Mesendoderm (in vitro differentiated cells): Measurements from ENCODE around the gene BBS1.

Source experiments
- DNase-seq: peaks from one replicate; pipeline ENCODE4 v3.0.0; 2013
- H2AK5ac ChIP-seq: 2 replicates; pipeline ENCODE4 v1.6.1; 2013; ENCODE audit warnings: low read length, inconsistent platforms
- H2BK120ac ChIP-seq: 2 replicates; pipeline ENCODE4 v1.6.1; 2013; ENCODE audit warnings: low read depth, mild to moderate bottlenecking, low read length, moderate library complexity, mixed read lengths
- H2BK15ac ChIP-seq: replicated peaks from 2 replicates; pipeline ENCODE4 v1.6.1; 2013; ENCODE audit warnings: low read depth, mild to moderate bottlenecking, moderate library complexity
- H2BK5ac ChIP-seq: 2 replicates; pipeline ENCODE4 v1.6.1; 2013; ENCODE audit warnings: low read length, inconsistent platforms
- H3K18ac ChIP-seq: 2 replicates; pipeline ENCODE4 v1.6.1; 2013; ENCODE audit warnings: mild to moderate bottlenecking, low read length, mixed read lengths
- H3K23ac ChIP-seq: one replicate; pipeline ENCODE4 v1.6.1; 2013; ENCODE audit warnings: low read length
- H3K27ac ChIP-seq: 2 replicates; pipeline ENCODE4 v1.5.1; 2013; ENCODE audit warnings: low read depth, mild to moderate bottlenecking, inconsistent platforms, low read length, moderate library complexity
- H3K27me3 ChIP-seq: 2 replicates; pipeline ENCODE4 v1.6.1; 2013; ENCODE audit warnings: low read length, control low read depth, mild to moderate bottlenecking, inconsistent platforms; ENCODE audit not compliant: insufficient read depth, poor library complexity
- H3K36me3 ChIP-seq: 2 replicates; pipeline ENCODE4 v1.6.1; 2013; ENCODE audit warnings: low read length, inconsistent platforms; ENCODE audit not compliant: control insufficient read depth, insufficient read depth
- H3K4ac ChIP-seq: one replicate; pipeline ENCODE4 v1.6.1; 2013; ENCODE audit warnings: low read depth, mild to moderate bottlenecking, low read length, moderate library complexity
- H3K4me1 ChIP-seq: 2 replicates; pipeline ENCODE4 v1.6.1; 2013; ENCODE audit warnings: low read depth, low read length, inconsistent platforms; ENCODE audit not compliant: control insufficient read depth
- H3K4me2 ChIP-seq: 2 replicates; pipeline ENCODE4 v1.6.1; 2013; ENCODE audit warnings: low read length
- H3K4me3 ChIP-seq: 2 replicates; pipeline ENCODE4 v1.5.1; 2013; ENCODE audit warnings: mild to moderate bottlenecking, low read length
- H3K56ac ChIP-seq: one replicate; pipeline ENCODE4 v1.6.1; 2013; ENCODE audit warnings: low read length
- H3K79me1 ChIP-seq: 2 replicates; pipeline ENCODE4 v1.6.1; 2013; ENCODE audit warnings: low read length, inconsistent platforms
- H3K79me2 ChIP-seq: 2 replicates; pipeline ENCODE4 v1.6.1; 2013; ENCODE audit warnings: mild to moderate bottlenecking, low read length; ENCODE audit not compliant: control insufficient read depth, insufficient read depth
- H3K9ac ChIP-seq: 2 replicates; pipeline ENCODE4 v1.6.1; 2013; ENCODE audit warnings: low read length, inconsistent platforms
- H4K5ac ChIP-seq: one replicate; pipeline ENCODE4 v1.6.1; 2013; ENCODE audit warnings: low read length
- H4K8ac ChIP-seq: one replicate; pipeline ENCODE4 v1.6.1; 2013; ENCODE audit warnings: low read depth, mild to moderate bottlenecking, control low read depth, low read length, moderate library complexity
- WGBS: extraction: QIAGEN DNeasy Blood & Tissue Kit; methylation state at CpG from one replicate; pipeline ENCODE4 v1.1.7; 2013; ENCODE audit warnings: low lambda C conversion rate, missing lambda C conversion rate; ENCODE audit not compliant: insufficient coverage; ENCODE audit errors: extremely low coverage; 5-methylcytosine and 5-hydroxymethylcytosine counted together

Gene BBS1

DNA sequence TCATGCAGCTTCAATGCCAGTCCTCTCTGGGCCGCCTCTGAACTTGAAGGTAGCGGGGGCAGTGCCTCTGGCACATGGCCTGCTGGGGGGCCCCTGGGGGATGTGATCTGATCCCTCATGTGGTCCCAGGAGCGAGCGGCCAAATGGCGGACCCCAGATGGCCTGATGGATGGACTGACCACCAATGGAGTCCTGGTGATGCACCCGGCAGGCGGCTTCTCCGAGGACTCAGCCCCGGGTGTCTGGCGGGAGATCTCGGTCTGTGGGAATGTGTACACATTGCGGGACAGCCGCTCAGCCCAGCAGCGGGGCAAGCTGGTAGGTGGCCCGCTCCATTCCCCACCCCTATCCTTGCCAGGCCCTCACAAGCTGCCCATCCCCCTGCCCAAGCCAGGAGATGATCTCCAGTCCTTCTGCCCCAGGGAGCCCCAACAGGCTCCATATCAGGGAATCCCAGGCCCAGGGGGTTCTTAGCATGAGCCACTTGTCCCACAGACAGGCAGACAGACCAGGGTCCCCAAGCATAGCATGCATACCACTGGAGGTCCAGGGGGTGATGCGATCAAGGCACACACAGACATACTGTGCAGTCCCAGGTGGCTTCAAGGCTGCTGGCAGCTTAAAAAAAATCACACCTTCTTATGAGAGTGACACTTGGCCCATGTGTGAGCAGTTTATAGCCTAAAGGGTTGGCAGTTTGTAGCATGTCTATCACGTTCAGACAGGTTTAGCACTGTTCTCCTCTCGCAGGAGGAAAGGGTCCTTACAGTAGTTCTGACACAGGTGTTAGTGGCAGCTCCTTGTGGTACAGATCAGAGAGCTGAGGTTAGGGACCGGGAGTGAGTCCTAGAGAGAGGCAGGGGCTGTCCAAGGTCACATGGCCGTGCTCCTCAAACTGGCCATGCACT lies 36.6 kb upstream of the BBS1 start:
- WGBS, result no CpG with 5 or more reads among the region's 20 CpGs
- DNase-seq, result peak; percentile 34
- H2BK120ac ChIP-seq, result no peak overlapping the region

DNA sequence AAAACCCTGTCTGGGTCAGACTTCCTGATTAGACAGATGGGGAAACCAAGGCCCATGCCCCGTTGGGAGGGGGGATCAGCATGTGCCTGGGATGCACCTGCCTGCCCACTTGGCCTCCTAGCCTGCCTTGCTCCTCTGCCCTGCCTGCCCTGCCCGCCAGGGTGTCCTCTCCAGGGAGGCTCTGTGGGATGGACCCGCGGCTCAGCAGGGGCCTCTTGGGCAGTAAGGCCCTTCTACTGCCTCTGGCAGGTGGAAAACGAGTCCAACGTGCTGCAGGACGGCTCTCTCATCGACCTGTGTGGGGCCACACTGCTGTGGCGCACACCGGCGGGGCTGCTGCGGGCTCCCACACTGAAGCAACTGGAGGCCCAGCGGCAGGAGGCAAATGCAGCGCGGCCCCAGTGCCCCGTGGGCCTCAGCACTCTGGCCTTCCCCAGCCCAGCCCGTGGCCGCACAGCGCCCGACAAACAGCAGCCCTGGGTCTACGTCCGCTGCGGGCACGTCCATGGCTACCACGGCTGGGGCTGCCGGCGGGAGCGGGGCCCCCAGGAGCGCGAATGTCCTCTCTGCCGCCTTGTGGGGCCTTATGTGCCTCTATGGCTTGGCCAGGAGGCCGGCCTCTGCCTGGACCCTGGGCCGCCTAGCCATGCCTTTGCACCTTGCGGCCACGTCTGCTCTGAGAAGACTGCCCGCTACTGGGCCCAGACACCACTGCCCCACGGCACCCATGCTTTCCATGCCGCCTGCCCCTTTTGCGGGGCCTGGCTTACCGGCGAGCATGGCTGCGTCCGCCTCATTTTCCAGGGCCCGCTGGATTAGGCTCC lies 34.9 kb upstream of the BBS1 start:
- H3K4me3 ChIP-seq, result no peak overlapping the region
- H3K4ac ChIP-seq, result no peak overlapping the region
- H3K36me3 ChIP-seq, result no peaks in the 10 kb centered on the region
- no peak overlapping the region for H4K5ac ChIP-seq
- no peaks in the 10 kb centered on the region for H3K79me1 ChIP-seq
- H2BK5ac ChIP-seq, result no peak overlapping the region
- no peak overlapping the region for H4K8ac ChIP-seq
- H3K27ac ChIP-seq, result no peak overlapping the region
- H3K4me2 ChIP-seq, result no peak overlapping the region
- H3K9ac ChIP-seq, result no peak overlapping the region
- H3K79me2 ChIP-seq, result no peaks in the 10 kb centered on the region
- H2BK15ac ChIP-seq, result no peak overlapping the region
- no CpG with 5 or more reads among the region's 44 CpGs for WGBS
- no peak overlapping the region for H3K23ac ChIP-seq
- no peak overlapping the region for H3K56ac ChIP-seq
- H2AK5ac ChIP-seq, result no peak overlapping the region
- no peak overlapping the region for H3K18ac ChIP-seq
- DNase-seq, result no peak
- no peaks in the 10 kb centered on the region for H3K27me3 ChIP-seq
- no peaks in the 10 kb centered on the region for H3K4me1 ChIP-seq
- no peak overlapping the region for H2BK120ac ChIP-seq

More for the DNA sequence above, 36.6 kb upstream of the BBS1 start:
- Histone ChIP-seq H3K56ac (no peak overlapping the region), H3K18ac (no peak overlapping the region), H4K8ac (no peak overlapping the region), H3K4ac (no peak overlapping the region), H3K27ac (no peak overlapping the region), H3K4me1 (peaks cover 2% of the 10 kb centered on the region), H3K4me2 (no peak overlapping the region), H4K5ac (no peak overlapping the region), H2AK5ac (no peak overlapping the region), H3K9ac (no peak overlapping the region), H2BK5ac (no peak overlapping the region), H3K79me1 (no peaks in the 10 kb centered on the region), H2BK15ac (no peak overlapping the region), H3K36me3 (no peaks in the 10 kb centered on the region), H3K79me2 (no peaks in the 10 kb centered on the region), H3K23ac (no peak overlapping the region), H3K27me3 (no peaks in the 10 kb centered on the region), H3K4me3 (no peak overlapping the region)

DNA sequence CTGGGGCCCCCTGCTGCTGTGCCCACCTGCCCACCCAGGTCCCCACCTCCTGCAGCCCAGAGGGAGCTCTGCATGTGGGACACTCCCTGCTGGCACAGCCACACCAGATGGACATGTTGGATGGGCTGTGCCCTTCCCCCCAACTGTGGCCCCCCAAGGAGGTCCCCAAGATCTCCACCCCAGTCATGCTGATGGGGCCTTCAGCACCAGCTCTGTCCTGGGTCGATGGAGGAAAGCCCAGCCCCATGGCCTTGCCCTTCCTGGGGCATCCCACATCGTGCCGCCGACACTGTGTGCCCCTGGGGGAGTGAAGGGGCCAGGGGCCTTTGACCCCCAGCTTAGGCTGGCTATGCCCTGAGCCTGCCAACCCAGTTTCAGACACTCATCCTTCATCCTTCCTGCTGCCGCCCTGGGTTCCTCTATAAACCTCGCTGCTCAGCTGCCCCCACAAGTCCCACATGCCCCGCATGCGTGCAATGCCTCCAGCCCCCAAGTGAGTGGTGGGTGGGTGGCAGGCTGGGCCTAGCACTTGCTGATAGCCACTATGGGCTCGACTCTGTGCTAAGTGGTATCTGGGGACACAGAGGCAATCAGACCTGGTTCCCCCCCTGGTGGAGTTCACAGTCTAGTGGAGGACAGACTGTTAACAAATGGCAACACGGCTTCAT lies 34.1 kb upstream of the BBS1 start:
- no peak overlapping the region for H3K4me2 ChIP-seq
- H3K79me2 ChIP-seq, result no peaks in the 10 kb centered on the region
- H3K27me3 ChIP-seq, result no peaks in the 10 kb centered on the region
- DNase-seq, result no peak
- H3K9ac ChIP-seq, result no peak overlapping the region
- no peak overlapping the region for H2BK120ac ChIP-seq
- no peak overlapping the region for H3K4ac ChIP-seq
- H3K4me3 ChIP-seq, result no peak overlapping the region
- H3K36me3 ChIP-seq, result no peaks in the 10 kb centered on the region
- H3K27ac ChIP-seq, result no peak overlapping the region
- H2BK15ac ChIP-seq, result no peak overlapping the region
- no peak overlapping the region for H2AK5ac ChIP-seq
- H4K5ac ChIP-seq, result no peak overlapping the region
- no peak overlapping the region for H3K23ac ChIP-seq
- H3K4me1 ChIP-seq, result peaks cover 2% of the 10 kb centered on the region
- H3K18ac ChIP-seq, result no peak overlapping the region
- peaks cover 4% of the 10 kb centered on the region for H3K79me1 ChIP-seq
- no peak overlapping the region for H2BK5ac ChIP-seq
- no CpG with 5 or more reads among the region's 10 CpGs for WGBS
- H3K56ac ChIP-seq, result no peak overlapping the region
- H4K8ac ChIP-seq, result no peak overlapping the region

- no peaks in the 10 kb centered on the region for H3K79me2 ChIP-seq
- no CpG with 5 or more reads among the region's 9 CpGs for WGBS
These were observed 33.6 kb upstream of the BBS1 start for GRCh38 chr11:66476841-66477251.

DNA sequence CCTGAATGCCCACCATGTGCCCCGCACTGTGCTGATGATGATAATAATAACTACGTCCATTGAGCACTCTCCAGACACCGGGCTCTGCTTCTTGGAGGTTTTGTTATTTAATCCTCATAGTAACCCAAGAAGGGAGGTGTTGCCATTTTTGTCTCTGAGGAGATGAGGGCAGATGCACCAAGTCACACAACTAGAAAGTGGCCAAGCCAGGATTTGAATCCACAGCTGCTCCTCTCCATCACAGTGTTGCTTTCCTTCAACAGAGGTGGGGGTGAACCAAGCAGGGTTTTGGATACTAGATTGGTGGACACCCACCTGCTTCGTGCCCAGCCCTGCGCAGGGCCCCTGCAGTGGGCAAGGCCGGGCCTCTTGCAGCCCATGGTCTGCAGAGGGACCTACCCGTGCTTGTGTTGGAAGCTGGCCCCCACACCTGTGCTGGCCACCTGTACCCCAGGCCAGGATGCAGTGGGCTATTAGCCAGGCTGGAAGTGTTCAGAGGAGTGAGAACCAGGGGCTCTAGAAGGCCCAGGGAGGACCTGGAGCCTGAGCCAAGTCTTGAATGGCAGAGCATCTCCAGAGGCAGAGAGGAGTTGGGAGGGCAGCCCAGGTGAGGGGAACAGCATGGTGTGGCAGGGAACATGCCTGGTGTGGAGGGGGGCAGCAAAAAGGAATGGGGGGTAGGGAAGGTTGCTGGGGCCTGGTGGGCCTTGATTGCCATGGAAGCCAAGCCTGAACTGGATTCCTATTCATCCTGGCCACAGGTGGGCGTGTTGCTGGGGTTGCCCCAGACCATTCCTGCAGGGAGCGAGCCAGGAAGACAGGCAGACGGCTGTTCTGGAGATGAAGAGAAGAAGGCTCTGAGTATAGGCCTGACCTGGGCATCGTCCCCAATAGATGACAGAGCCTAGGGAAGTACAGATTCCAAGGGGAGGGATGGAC lies 32.9 kb upstream of the BBS1 start:
- H3K4me2 ChIP-seq, result no peak overlapping the region

More at GRCh38 chr11:66476841-66477251, 33.6 kb upstream of the BBS1 start:
- H3K4ac ChIP-seq, result no peak overlapping the region
- H2BK120ac ChIP-seq, result no peak overlapping the region
- no peak overlapping the region for H3K4me2 ChIP-seq
- no peak overlapping the region for H2AK5ac ChIP-seq
- H2BK15ac ChIP-seq, result no peak overlapping the region
- no peaks in the 10 kb centered on the region for H3K27me3 ChIP-seq
- no peak overlapping the region for H4K5ac ChIP-seq
- H3K23ac ChIP-seq, result no peak overlapping the region
- H3K27ac ChIP-seq, result no peak overlapping the region
- H3K4me1 ChIP-seq, result peaks cover 2% of the 10 kb centered on the region
- DNase-seq, result peak; percentile 24
- H3K79me1 ChIP-seq, result peaks cover 4% of the 10 kb centered on the region
- no peak overlapping the region for H2BK5ac ChIP-seq
- H3K36me3 ChIP-seq, result no peaks in the 10 kb centered on the region
- no peak overlapping the region for H3K56ac ChIP-seq
- no peak overlapping the region for H3K9ac ChIP-seq
- H3K18ac ChIP-seq, result no peak overlapping the region
- H4K8ac ChIP-seq, result no peak overlapping the region
- H3K4me3 ChIP-seq, result no peak overlapping the region

More for the DNA sequence above, 32.9 kb upstream of the BBS1 start:
- no peak overlapping the region for H2BK5ac ChIP-seq
- H3K4ac ChIP-seq, result no peak overlapping the region
- H3K27me3 ChIP-seq, result no peaks in the 10 kb centered on the region
- H3K4me3 ChIP-seq, result no peak overlapping the region
- no peak overlapping the region for H2BK15ac ChIP-seq
- H3K23ac ChIP-seq, result peak overlapping the region; percentile 18
- H3K79me1 ChIP-seq, result peaks cover 4% of the 10 kb centered on the region
- no peaks in the 10 kb centered on the region for H3K36me3 ChIP-seq
- H3K27ac ChIP-seq, result no peak overlapping the region
- DNase-seq, result no peak
- H3K79me2 ChIP-seq, result no peaks in the 10 kb centered on the region
- WGBS, result no CpG with 5 or more reads among the region's 11 CpGs
- peaks cover 2% of the 10 kb centered on the region for H3K4me1 ChIP-seq
- no peak overlapping the region for H4K8ac ChIP-seq
- peak overlapping the region; percentile 13 for H3K56ac ChIP-seq
- no peak overlapping the region for H4K5ac ChIP-seq
- H3K9ac ChIP-seq, result no peak overlapping the region
- no peak overlapping the region for H2AK5ac ChIP-seq
- no peak overlapping the region for H2BK120ac ChIP-seq
- no peak overlapping the region for H3K18ac ChIP-seq
